Peyer's patch (tissue), 4 donors: ENCODE data around the gene IRF2BP2. TPM values are rescaled to one million over a fixed set of nuclear protein-coding genes. Genes with fewer than 3 reads are reported as not detected.

Experiments
- DNase-seq, 3 donors: peaks; one replicate each; pipeline ENCODE4 v3.0.0-alpha.2; 2017 to 2019
- H3K27ac ChIP-seq, 4 donors: fragments of 200-600 bp; sonication (generic); one replicate each; pipeline ENCODE4 v1.5.1; 2016 to 2019
- H3K27me3 ChIP-seq, 2 donors: fragments of 200-600 bp; sonication (generic); one replicate each; pipeline ENCODE4 v1.5.1; 2019
- H3K36me3 ChIP-seq, 3 donors: fragments of 200-600 bp; sonication (generic); one replicate each; pipeline ENCODE4 v1.5.1; 2016 to 2019
- H3K4me1 ChIP-seq, 4 donors: fragments of 200-600 bp; sonication (generic); one replicate each; pipeline ENCODE4 v1.5.1; 2016 to 2019
- H3K4me3 ChIP-seq, 4 donors: fragments of 200-600 bp; sonication (generic); 1 replicate in 3 of 4; 2 replicates in 1 of 4; pipeline ENCODE4 v1.5.1; 2016 to 2019; ENCODE audit warnings: mild to moderate bottlenecking in 1 of 4
- H3K9me3 ChIP-seq, 4 donors: fragments of 200-600 bp; sonication (generic); one replicate each; pipeline ENCODE4 v1.5.1; 2016 to 2019; ENCODE audit warnings: mild to moderate bottlenecking in 1 of 4
- CTCF ChIP-seq, 6 experiments: fragments of 450-650 bp in 4 of 6; fragments of 200-600 bp in 2 of 6; sonication (generic) in 1 of 6; IDR thresholded peaks; one replicate each; pipeline ENCODE4 v1.5.1; 2017 to 2019; ENCODE audit warnings: antibody characterized with exemption in 6 of 6, mild to moderate bottlenecking in 3 of 6, moderate library complexity in 1 of 6
- POLR2A ChIP-seq, 2 donors: fragments of 450-650 bp; IDR thresholded peaks; one replicate each; pipeline ENCODE4 v1.5.1; 2017; ENCODE audit warnings: antibody characterized with exemption in 2 of 2, mild to moderate bottlenecking in 2 of 2, moderate library complexity in 2 of 2
- total RNA-seq, 4 donors: library from RNA; depleted of rRNA; stranded (reverse); fragments of >200 nt; gene quantifications; one replicate each; pipeline ENCODE4 v1.1.0, GENCODE V29; 2016

Gene IRF2BP2
- total RNA-seq, result 10 to 100 TPM; 73.4 to 99.6 (median 86.5) TPM

GRCh38 chr1:234610061-234610665 is at the start of gene IRF2BP2:
Gene IRF2BP2 (minus strand): TSS chr1:234610178. CDS start chr1:234609494, 684 bp downstream.
- Histone ChIP-seq H3K27ac (peak within 1 kb of the TSS; percentile 97 to 100 (median 100)), H3K4me3 (peak within 1 kb of the TSS; percentile 70 to 89 (median 86)), H3K9me3 (no peaks in the 10 kb centered on the region), H3K4me1 (peaks cover 4 to 25% (median 11%) of the 10 kb centered on the region in 4 donors), H3K36me3 (peaks cover 0 to 24% (median 0%) of the 10 kb centered on the region in 3 donors), H3K27me3 (no peaks in the 10 kb centered on the region)
- TF ChIP-seq POLR2A (IDR thresholded peaks at IDR 0.05), result peak; percentile 85 to 90
- TF ChIP-seq CTCF (IDR thresholded peaks at IDR 0.05), result peak in 1 of 6 experiments; percentile 21
- DNase-seq, result peak; percentile 85 to 93 (median 91)

GRCh38 chr1:234659538-234659937 is 49.6 kb upstream of the IRF2BP2 start:
- TF ChIP-seq CTCF (IDR thresholded peaks at IDR 0.05) (no peak), POLR2A (IDR thresholded peaks at IDR 0.05) (no peak)
- DNase-seq, result peak in 1 of 3 donors; percentile 68
- peaks cover 0 to 11% (median 2%) of the 10 kb centered on the region in 4 donors for H3K4me1 ChIP-seq
- H3K9me3 ChIP-seq, result no peaks in the 10 kb centered on the region
- H3K27me3 ChIP-seq, result no peaks in the 10 kb centered on the region
- H3K4me3 ChIP-seq, result no peak overlapping the region
- H3K36me3 ChIP-seq, result no peaks in the 10 kb centered on the region
- no peak overlapping the region for H3K27ac ChIP-seq

- DNase-seq, result peak in 1 of 3 donors; percentile 52
Measured at GRCh38 chr1:234658138-234658537, 48.2 kb upstream of the IRF2BP2 start.

GRCh38 chr1:234656944-234657654 is 47.1 kb upstream of the IRF2BP2 start:
- no peaks in the 10 kb centered on the region for H3K27me3 ChIP-seq
- H3K4me3 ChIP-seq, result no peak overlapping the region
- TF ChIP-seq CTCF (IDR thresholded peaks at IDR 0.05) (peak in 2 of 6 experiments; percentile 5 to 21), POLR2A (IDR thresholded peaks at IDR 0.05) (no peak)
- DNase-seq, result no peak
- H3K4me1 ChIP-seq, result peaks cover 0 to 11% (median 2%) of the 10 kb centered on the region in 4 donors
- H3K36me3 ChIP-seq, result no peaks in the 10 kb centered on the region
- H3K27ac ChIP-seq, result peak overlapping the region in 1 of 4 donors; percentile 34
- no peaks in the 10 kb centered on the region for H3K9me3 ChIP-seq

More at GRCh38 chr1:234658138-234658537, 48.2 kb upstream of the IRF2BP2 start:
- Histone ChIP-seq H3K9me3 (no peaks in the 10 kb centered on the region), H3K36me3 (no peaks in the 10 kb centered on the region), H3K4me3 (no peak overlapping the region), H3K4me1 (peaks cover 0 to 11% (median 2%) of the 10 kb centered on the region in 4 donors), H3K27ac (peak overlapping the region in 1 of 4 donors; percentile 34), H3K27me3 (no peaks in the 10 kb centered on the region)
- TF ChIP-seq POLR2A (IDR thresholded peaks at IDR 0.05) (no peak), CTCF (IDR thresholded peaks at IDR 0.05) (no peak)

GRCh38 chr1:234656070-234656895 is 46.3 kb upstream of the IRF2BP2 start:
- Histone ChIP-seq H3K9me3 (no peaks in the 10 kb centered on the region), H3K27me3 (no peaks in the 10 kb centered on the region), H3K4me3 (no peak overlapping the region), H3K4me1 (peaks cover 0 to 11% (median 2%) of the 10 kb centered on the region in 4 donors), H3K27ac (no peak overlapping the region), H3K36me3 (no peaks in the 10 kb centered on the region)
- DNase-seq, result no peak
- TF ChIP-seq POLR2A (IDR thresholded peaks at IDR 0.05) (no peak), CTCF (IDR thresholded peaks at IDR 0.05) (no peak)
